ENCODE results near the gene ABHD3.

DNA sequence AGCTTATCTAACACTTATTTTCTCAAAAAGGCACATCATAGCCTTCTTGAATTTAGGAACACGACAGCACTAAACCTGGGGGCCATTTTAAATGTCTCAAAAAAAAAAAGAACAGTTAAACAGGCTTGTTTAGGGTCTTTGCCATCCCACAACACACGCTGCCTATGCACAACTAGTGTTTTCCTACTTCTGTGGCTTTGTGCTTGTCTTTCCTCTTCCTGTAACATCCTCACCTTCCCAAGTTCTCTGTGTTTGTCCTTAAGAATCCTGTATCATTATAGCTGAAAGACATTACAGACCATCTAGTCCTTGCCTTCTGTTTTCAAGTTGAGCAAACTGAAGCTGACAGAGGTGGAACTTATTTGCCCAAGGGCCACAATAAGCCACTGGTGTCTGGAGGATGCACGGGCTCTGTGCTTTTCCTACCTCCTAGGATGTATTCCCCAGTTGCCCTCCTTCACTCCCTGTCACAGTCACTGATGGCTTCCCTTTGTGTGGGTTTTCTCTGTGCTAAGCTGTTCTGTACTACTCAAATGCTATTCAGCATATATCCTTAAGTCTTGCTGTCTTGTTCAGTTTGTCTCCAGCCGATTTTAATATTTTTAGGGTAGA is 69.9 kb downstream of the ABHD3 start:
- TF ChIP-seq, protein P1, sequence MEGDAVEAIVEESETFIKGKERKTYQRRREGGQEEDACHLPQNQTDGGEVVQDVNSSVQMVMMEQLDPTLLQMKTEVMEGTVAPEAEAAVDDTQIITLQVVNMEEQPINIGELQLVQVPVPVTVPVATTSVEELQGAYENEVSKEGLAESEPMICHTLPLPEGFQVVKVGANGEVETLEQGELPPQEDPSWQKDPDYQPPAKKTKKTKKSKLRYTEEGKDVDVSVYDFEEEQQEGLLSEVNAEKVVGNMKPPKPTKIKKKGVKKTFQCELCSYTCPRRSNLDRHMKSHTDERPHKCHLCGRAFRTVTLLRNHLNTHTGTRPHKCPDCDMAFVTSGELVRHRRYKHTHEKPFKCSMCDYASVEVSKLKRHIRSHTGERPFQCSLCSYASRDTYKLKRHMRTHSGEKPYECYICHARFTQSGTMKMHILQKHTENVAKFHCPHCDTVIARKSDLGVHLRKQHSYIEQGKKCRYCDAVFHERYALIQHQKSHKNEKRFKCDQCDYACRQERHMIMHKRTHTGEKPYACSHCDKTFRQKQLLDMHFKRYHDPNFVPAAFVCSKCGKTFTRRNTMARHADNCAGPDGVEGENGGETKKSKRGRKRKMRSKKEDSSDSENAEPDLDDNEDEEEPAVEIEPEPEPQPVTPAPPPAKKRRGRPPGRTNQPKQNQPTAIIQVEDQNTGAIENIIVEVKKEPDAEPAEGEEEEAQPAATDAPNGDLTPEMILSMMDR (conservative IDR thresholded peaks at IDR 0.05; ENCODE audit: low read length), result no peak
- TF ChIP-seq EZH2phosphoT487 (IDR thresholded peaks at IDR 0.05; ENCODE audit: borderline replicate concordance), result no peak
